PFSK-1 (cell line): Measurements from ENCODE around the gene KCNJ6.

ENCODE experiments used
- FOXP2 ChIP-seq: optimal IDR thresholded peaks from 2 replicates; pipeline ENCODE3; 2011; ENCODE audit warnings: borderline replicate concordance, control low read depth, inconsistent platforms; ENCODE audit not compliant: insufficient read depth; ENCODE audit errors: extremely low read length, extremely low read depth
- POLR2AphosphoS5 ChIP-seq: IDR thresholded peaks from 2 replicates; pipeline ENCODE4 v1.6.1; 2012; ENCODE audit warnings: low read depth, mild to moderate bottlenecking, control low read depth, low read length, moderate library complexity
- REST ChIP-seq, 2 experiments: IDR thresholded peaks; 2 replicates each; pipeline versions ENCODE4 v1.6.1 to v1.8.0; 2011 to 2012; ENCODE audit warnings: low read depth in 2 of 2, low read length in 2 of 2, control low read depth in 1 of 2, inconsistent platforms in 1 of 2, mild to moderate bottlenecking in 1 of 2, moderate library complexity in 1 of 2; ENCODE audit not compliant: insufficient read depth in 1 of 2
- SIN3A ChIP-seq: IDR thresholded peaks from 2 replicates; pipeline ENCODE4 v1.6.1; 2012; ENCODE audit warnings: mild to moderate bottlenecking, low read length, moderate library complexity, borderline replicate concordance; ENCODE audit not compliant: insufficient read depth
- TAF1 ChIP-seq: IDR thresholded peaks from 2 replicates; pipeline ENCODE4 v1.6.1; 2012; ENCODE audit warnings: low read length, control low read depth, borderline replicate concordance; ENCODE audit not compliant: insufficient read depth

- no peak for TF ChIP-seq REST (IDR thresholded peaks at IDR 0.05; ENCODE audit: insufficient read depth in 1 of 2, low read depth in 2 of 2, low read length in 2 of 2)
- TF ChIP-seq TAF1 = no peak
- no peak for TF ChIP-seq POLR2AphosphoS5
- no peak for TF ChIP-seq FOXP2
- TF ChIP-seq SIN3A = no peak
Observed at GRCh38 chr21:37724201-37724600, 192.1 kb downstream of the KCNJ6 start.
